H1 (cell line): ENCODE data around the gene DCPS. TPM values are rescaled to one million over a fixed set of nuclear protein-coding genes. Genes with fewer than 3 reads are reported as not detected.

Source experiments
- CTCF ChIA-PET: fragments of 300-600 bp; sonication (Branson Sonifier 250); formaldehyde crosslinking; loops from one replicate; lab custom pipeline; 2021; ENCODE audit not compliant: partially characterized antibody; lab: Charles Lee
- POLR2A ChIA-PET: fragments of 300-600 bp; sonication (Branson Sonifier 250); formaldehyde crosslinking; loops from one replicate; lab custom pipeline; 2021; ENCODE audit warnings: inconsistent platforms; ENCODE audit not compliant: partially characterized antibody; lab: Charles Lee
- DNase-seq, 2 experiments: peaks; one replicate each; pipeline versions ENCODE4 v3.0.0 to v3.0.0-alpha.2; 2010 to 2022; ENCODE audit warnings: low spot score in 2 of 2, low read depth in 1 of 2, mixed read lengths in 1 of 2
- FAIRE-seq: peaks from 2 replicates; lab custom pipeline; 2011; peaks lifted over from hg19 to GRCh38; lab: Jason Lieb, UNC
- H2AFZ ChIP-seq: 2 replicates; pipeline ENCODE4 v1.8.1; 2012; ENCODE audit warnings: low read length, inconsistent platforms
- H2AK5ac ChIP-seq: 2 replicates; pipeline ENCODE4 v1.6.1; 2013; ENCODE audit warnings: low read depth, low read length
- H2BK120ac ChIP-seq: replicated peaks from 2 replicates; pipeline ENCODE3; 2013; ENCODE audit warnings: low read depth, low read length, inconsistent platforms
- H2BK12ac ChIP-seq: 2 replicates; pipeline ENCODE4 v1.6.1; 2013; ENCODE audit warnings: low read depth, low read length
- H2BK15ac ChIP-seq: 2 replicates; pipeline ENCODE4 v1.6.1; 2013; ENCODE audit warnings: low read length
- H2BK20ac ChIP-seq: 2 replicates; pipeline ENCODE4 v1.6.1; 2013; ENCODE audit warnings: low read length
- H2BK5ac ChIP-seq: 2 replicates; pipeline ENCODE4 v1.6.1; 2013; ENCODE audit warnings: low read depth, low read length
- H3K14ac ChIP-seq: 2 replicates; pipeline ENCODE4 v1.6.1; 2013; ENCODE audit warnings: inconsistent platforms; ENCODE audit not compliant: insufficient read length
- H3K18ac ChIP-seq: 2 replicates; pipeline ENCODE4 v1.6.1; 2013; ENCODE audit warnings: low read length; ENCODE audit errors: extremely low read depth
- H3K23ac ChIP-seq: 2 replicates; pipeline ENCODE4 v1.6.1; 2013; ENCODE audit warnings: inconsistent platforms; ENCODE audit not compliant: insufficient read length
- H3K23me2 ChIP-seq: 2 replicates; pipeline ENCODE4 v1.6.1; 2013; ENCODE audit warnings: low read depth, low read length
- H3K27ac ChIP-seq: 2 replicates; pipeline ENCODE4 v1.6.1; 2011; ENCODE audit warnings: low read depth, low read length, inconsistent platforms
- H3K27me3 ChIP-seq, 4 experiments: replicated peaks in 1 of 4; 1 replicate in 1 of 4; 2 replicates in 3 of 4; pipeline versions ENCODE4 v1.6.1 to v1.8.1; 2011 to 2013; ENCODE audit warnings: low read length in 3 of 4, mild to moderate bottlenecking in 3 of 4, inconsistent platforms in 2 of 4, mixed read lengths in 2 of 4, moderate library complexity in 1 of 4; ENCODE audit not compliant: control insufficient read depth in 3 of 4, insufficient read depth in 3 of 4; ENCODE audit errors: extremely low read depth in 1 of 4
- H3K36me3 ChIP-seq, 4 experiments: 2 replicates each; pipeline versions ENCODE4 v1.6.1 to v1.8.1; 2011 to 2013; ENCODE audit warnings: mild to moderate bottlenecking in 4 of 4, low read length in 3 of 4, moderate library complexity in 2 of 4, control low read depth in 1 of 4, inconsistent platforms in 1 of 4; ENCODE audit not compliant: insufficient read depth in 4 of 4, control insufficient read depth in 2 of 4
- H3K4ac ChIP-seq: replicated peaks from 2 replicates; pipeline ENCODE3; 2013; ENCODE audit warnings: low read length, low read depth, mixed read lengths, inconsistent platforms; ENCODE audit not compliant: insufficient read length
- H3K4me1 ChIP-seq, 4 experiments: replicated peaks in 1 of 4; 1 replicate in 1 of 4; 2 replicates in 3 of 4; pipeline versions ENCODE4 v1.6.1 to v1.8.1; 2011 to 2013; ENCODE audit warnings: low read length in 3 of 4, inconsistent platforms in 2 of 4, mixed read lengths in 1 of 4; ENCODE audit not compliant: insufficient read depth in 4 of 4, control insufficient read depth in 3 of 4
- H3K4me2 ChIP-seq, 2 experiments: 2 replicates each; pipeline versions ENCODE4 v1.6.1 to v1.8.1; 2011 to 2013; ENCODE audit warnings: low read depth in 2 of 2, low read length in 2 of 2, control low read depth in 1 of 2, inconsistent platforms in 1 of 2, mild to moderate bottlenecking in 1 of 2; ENCODE audit not compliant: insufficient read depth in 1 of 2
- H3K4me3 ChIP-seq, 4 experiments: fragments of 200-600, 300-600 bp in 1 of 4; sonication (generic), shearing (Covaris generic), sonication (Bioruptor Twin) in 1 of 4; 2 replicates each; pipeline versions ENCODE4 v1.5.1 to v1.8.1; 2011 to 2016; ENCODE audit warnings: low read length in 4 of 4, low read depth in 3 of 4, control low read depth in 2 of 4, inconsistent platforms in 2 of 4, mild to moderate bottlenecking in 2 of 4, mixed read lengths in 1 of 4, moderate library complexity in 1 of 4; ENCODE audit not compliant: insufficient read depth in 2 of 4; ENCODE audit errors: extremely low read depth in 1 of 4
- H3K56ac ChIP-seq: replicated peaks from 2 replicates; pipeline ENCODE3; 2013; ENCODE audit warnings: low read depth, mild to moderate bottlenecking, mixed read lengths, low read length, inconsistent platforms; ENCODE audit not compliant: insufficient read length
- H3K79me1 ChIP-seq: 2 replicates; pipeline ENCODE4 v1.6.1; 2013; ENCODE audit warnings: low read depth, low read length, control low read depth
- H3K79me2 ChIP-seq, 2 experiments: 2 replicates each; pipeline versions ENCODE4 v1.6.1 to v1.8.1; 2012 to 2013; ENCODE audit warnings: low read length in 2 of 2, mild to moderate bottlenecking in 2 of 2, inconsistent platforms in 1 of 2; ENCODE audit not compliant: insufficient read depth in 2 of 2, control insufficient read depth in 1 of 2
- H3K9ac ChIP-seq, 4 experiments: replicated peaks in 1 of 4; 1 replicate in 1 of 4; 2 replicates in 3 of 4; pipeline versions ENCODE4 v1.6.1 to v1.8.1; 2011 to 2013; ENCODE audit warnings: low read depth in 3 of 4, low read length in 3 of 4, control low read depth in 2 of 4, mild to moderate bottlenecking in 2 of 4, moderate library complexity in 2 of 4, inconsistent platforms in 1 of 4; ENCODE audit errors: extremely low read depth in 1 of 4
- H3K9me3 ChIP-seq, 2 experiments: 2 replicates each; pipeline versions ENCODE4 v1.6.1 to v1.8.1; 2012 to 2013; ENCODE audit warnings: mild to moderate bottlenecking in 2 of 2, moderate library complexity in 2 of 2, control low read depth in 1 of 2, inconsistent platforms in 1 of 2, low read depth in 1 of 2, low read length in 1 of 2, mixed read lengths in 1 of 2; ENCODE audit not compliant: insufficient read depth in 2 of 2
- H4K20me1 ChIP-seq, 2 experiments: replicated peaks in 1 of 2; 2 replicates each; pipeline versions ENCODE3 to v1.8.1; 2011 to 2013; ENCODE audit warnings: inconsistent platforms in 2 of 2, low read length in 2 of 2, mild to moderate bottlenecking in 1 of 2; ENCODE audit not compliant: insufficient read depth in 2 of 2, control insufficient read depth in 1 of 2
- H4K5ac ChIP-seq: 2 replicates; pipeline ENCODE4 v1.6.1; 2013; ENCODE audit warnings: low read length, low read depth, mixed read lengths, inconsistent platforms; ENCODE audit not compliant: insufficient read length
- H4K8ac ChIP-seq: 2 replicates; pipeline ENCODE4 v1.8.0; 2013; ENCODE audit warnings: mild to moderate bottlenecking, moderate library complexity, low read length, inconsistent platforms; ENCODE audit not compliant: insufficient read depth; ENCODE audit errors: extremely low read depth
- H4K91ac ChIP-seq: replicated peaks from 2 replicates; pipeline ENCODE3; 2013; ENCODE audit warnings: low read length, mixed read lengths, inconsistent platforms; ENCODE audit not compliant: insufficient read length
- ASH2L ChIP-seq: fragments of 200-600, 300-600 bp; sonication (generic); IDR thresholded peaks from one replicate; pipeline ENCODE4 v1.7.1; 2017; ENCODE audit warnings: low read length
- CTCF ChIP-seq, 3 experiments: IDR thresholded peaks; 1 replicate in 2 of 3; 2 replicates in 1 of 3; pipeline versions ENCODE4 v1.5.1 to v1.6.1; 2011; ENCODE audit warnings: low read length in 3 of 3, mild to moderate bottlenecking in 3 of 3, inconsistent platforms in 2 of 3, low read depth in 1 of 3, moderate library complexity in 1 of 3; ENCODE audit not compliant: insufficient read depth in 1 of 3; ENCODE audit errors: control extremely low read depth in 1 of 3
- RNF2 ChIP-seq: fragments of 200-900, 300-1000 bp; sonication (generic); IDR thresholded peaks from 2 replicates; pipeline ENCODE4 v1.7.1; 2016; ENCODE audit warnings: borderline replicate concordance, low read depth, mild to moderate bottlenecking, antibody characterized with exemption, low read length; ENCODE audit not compliant: poor library complexity, severe bottlenecking; ENCODE audit errors: missing control alignments
- SIN3A ChIP-seq, 2 experiments: IDR thresholded peaks in 1 of 2; conservative IDR thresholded peaks in 1 of 2; 2 replicates each; pipeline ENCODE4 v1.6.1; 2011 to 2012; ENCODE audit warnings: low read length in 2 of 2, improper control_type of control experiment in 1 of 2, low read depth in 1 of 2, mild to moderate bottlenecking in 1 of 2
- SUZ12 ChIP-seq: fragments of 200-600 bp; sonication (generic); IDR thresholded peaks from 2 replicates; pipeline ENCODE4 v1.6.1; 2012; ENCODE audit warnings: mild to moderate bottlenecking, inconsistent platforms, low read length, moderate library complexity, mixed read lengths
- TAF7 ChIP-seq: optimal IDR thresholded peaks from 2 replicates; pipeline ENCODE3; 2011; ENCODE audit warnings: low read depth, mild to moderate bottlenecking, inconsistent platforms, low read length, moderate library complexity, borderline replicate concordance
- YY1 ChIP-seq: IDR thresholded peaks from 2 replicates; pipeline ENCODE4 v1.6.1; 2011; ENCODE audit warnings: low read depth, mild to moderate bottlenecking, low read length
- WGBS, 2 experiments: shearing (Covaris generic) in 1 of 2; methylation state at CpG; one replicate each; pipeline versions ENCODE4 v1.1.6 to v1.1.7; 2013 to 2015; ENCODE audit warnings: low lambda C conversion rate in 2 of 2, mixed read lengths in 2 of 2, inconsistent platforms in 1 of 2, low coverage in 1 of 2, missing lambda C conversion rate in 1 of 2; ENCODE audit not compliant: insufficient replicate concordance in 2 of 2, insufficient coverage in 1 of 2, insufficient read length in 1 of 2; ENCODE audit errors: extremely low coverage in 1 of 2, missing lambda C conversion rate in 1 of 2; 5-methylcytosine and 5-hydroxymethylcytosine counted together
- polyA plus RNA-seq, 7 experiments: library from polyadenylated mRNA; depleted of rRNA in 3 of 7; stranded (reverse) in 5 of 7; unstranded in 2 of 7; fragments of >200 nt in 5 of 7; fragments of 200-250 nt in 2 of 7; gene quantifications; 1 replicate in 5 of 7; 2 replicates in 1 of 7; 4 replicates in 1 of 7; pipeline versions ENCODE4 v1.2.1 to v1.2.3, GENCODE V29; 2011 to 2013; ENCODE audit warnings: missing spikeins in 2 of 7, mixed read lengths in 2 of 7
- total RNA-seq: library from RNA; stranded (reverse); fragmentation: NEBNext Ultra II Directional; extraction: Animal tissue kit (Norgen Biotek cat#: 25700); gene quantifications from 2 replicates; pipeline ENCODE4 v1.2.1, GENCODE V29; 2021

Gene DCPS
- total and polyA plus RNA-seq, 2 of the 8 experiments (the other 6 are each of a cell fraction or from before 2014, with no cell fraction given), result 24.6 to 55.2 TPM

GRCh38 chr11:126357055-126357962, 53.4 kb downstream of the DCPS start:
- no peak overlapping the region for H2BK5ac ChIP-seq
- H2BK120ac ChIP-seq, result no peak overlapping the region
- H3K79me1 ChIP-seq, result peaks cover 12% of the 10 kb centered on the region
- H3K79me2 ChIP-seq, result peaks cover 2 to 36% of the 10 kb centered on the region in 2 experiments; a peak in 3 of 4 replicates
- no peak overlapping the region for H3K27ac ChIP-seq
- 0 out of 2 replicates have a peak overlapping the region, but pooled peaks have one; percentile 24 for H2AK5ac ChIP-seq
- H2BK12ac ChIP-seq, result no peak overlapping the region
- H4K20me1 ChIP-seq, result peaks cover 0 to 2% of the 10 kb centered on the region in 2 experiments
- peaks cover 13% of the 10 kb centered on the region for H3K23me2 ChIP-seq
- DNase-seq (no peak), FAIRE-seq (no peak)
- no peak overlapping the region for H4K8ac ChIP-seq
- no peak overlapping the region for H4K5ac ChIP-seq
- H3K14ac ChIP-seq, result no peak overlapping the region
- no peaks in the 10 kb centered on the region for H3K9me3 ChIP-seq
- H2AFZ ChIP-seq, result no peak overlapping the region
- no peak overlapping the region for H2BK20ac ChIP-seq
- H3K36me3 ChIP-seq, result no peaks in the 10 kb centered on the region
- no peak overlapping the region for H2BK15ac ChIP-seq
- no peak overlapping the region for H3K4ac ChIP-seq
- CTCF ChIA-PET, result interaction anchor here (0.9 to 3.0 kb wide), 11 partner anchors 9 to 50 kb away, joined by 3 to 17 read pairs (median 4); no protein-coding TSS in a partner anchor
- 88% methylated on average over 17 of the region's 17 CpGs; no CpG with 5 or more reads in 1 of the 2 experiments for WGBS, 2 experiments
- H3K9ac ChIP-seq, result no peak overlapping the region
- no peaks in the 10 kb centered on the region for H3K27me3 ChIP-seq
- H3K23ac ChIP-seq, result no peak overlapping the region
- POLR2A ChIA-PET, result interaction anchor here (0.7 to 1.6 kb wide), 6 partner anchors 10 to 72 kb away, joined by 3 to 4 read pairs (median 3); no protein-coding TSS in a partner anchor
- no peak overlapping the region for H3K18ac ChIP-seq
- H3K4me2 ChIP-seq, result peak overlapping the region in 1 of 2 experiments; percentile 92; a peak in 1 of 4 replicates
- H4K91ac ChIP-seq, result peak overlapping the region; percentile 3
- H3K4me1 ChIP-seq, result peaks cover 3 to 27% (median 15%) of the 10 kb centered on the region in 4 experiments; a peak in 6 of 7 replicates
- peak overlapping the region in 1 of 4 experiments; percentile 82; a peak in 1 of 8 replicates for H3K4me3 ChIP-seq
- H3K56ac ChIP-seq, result no peak overlapping the region
- TF ChIP-seq CTCF (IDR thresholded peaks at IDR 0.05; ENCODE audit: control extremely low read depth in 1 of 3, insufficient read depth in 1 of 3, low read depth in 1 of 3, low read length in 3 of 3) (no peak), SIN3A (conservative IDR thresholded peaks at IDR 0.05 in 1 of 2, IDR thresholded peaks at IDR 0.05 in 1 of 2; ENCODE audit: low read depth in 1 of 2, low read length in 2 of 2) (no peak), ASH2L (no peak), YY1 (no peak), RNF2 (no peak), TAF7 (no peak), SUZ12 (no peak)
